SK-N-MC (cell line): ENCODE results near the gene COA8.

Source experiments
- EZH2 ChIP-seq: fragments of 200-600 bp; sonication (generic); IDR thresholded peaks from one replicate; pipeline ENCODE4 v1.6.1; 2017; ENCODE audit warnings: antibody characterized with exemption
- FOXP2 ChIP-seq: optimal IDR thresholded peaks from 2 replicates; pipeline ENCODE3; 2011; ENCODE audit warnings: mild to moderate bottlenecking, moderate library complexity; ENCODE audit not compliant: insufficient read depth; ENCODE audit errors: extremely low read length, control extremely low read depth
- POLR2AphosphoS5 ChIP-seq: IDR thresholded peaks from 2 replicates; pipeline ENCODE4 v1.6.1; 2012; ENCODE audit warnings: mild to moderate bottlenecking, low read depth, low read length, borderline replicate concordance

- TF ChIP-seq POLR2AphosphoS5 (no peak), EZH2 (no peak), FOXP2 (no peak)
These were observed 18.4 kb downstream of the COA8 start for GRCh38 chr14:103581206-103581605.
